Subcutaneous adipose tissue (tissue), 4 donors: ENCODE data around the gene CDK15. TPM values are rescaled to one million over a fixed set of nuclear protein-coding genes. Genes with fewer than 3 reads are reported as not detected.

Experiments
- total RNA-seq, 4 donors: library from RNA; depleted of rRNA; stranded (reverse); fragments of >200 nt; gene quantifications; one replicate each; pipeline ENCODE4 v1.1.0, GENCODE V29; 2016
- TF ChIP-seq, protein P1 (sequence below): fragments of 450-650 bp; IDR thresholded peaks from one replicate; pipeline ENCODE4 v1.5.1; 2016; ENCODE audit warnings: low read depth, mild to moderate bottlenecking, control low read depth, antibody characterized with exemption, moderate library complexity

Gene CDK15
- total RNA-seq, 4 donors from 2014 or later, result 0.57 to 6.5 (median 3.8) TPM

DNA sequence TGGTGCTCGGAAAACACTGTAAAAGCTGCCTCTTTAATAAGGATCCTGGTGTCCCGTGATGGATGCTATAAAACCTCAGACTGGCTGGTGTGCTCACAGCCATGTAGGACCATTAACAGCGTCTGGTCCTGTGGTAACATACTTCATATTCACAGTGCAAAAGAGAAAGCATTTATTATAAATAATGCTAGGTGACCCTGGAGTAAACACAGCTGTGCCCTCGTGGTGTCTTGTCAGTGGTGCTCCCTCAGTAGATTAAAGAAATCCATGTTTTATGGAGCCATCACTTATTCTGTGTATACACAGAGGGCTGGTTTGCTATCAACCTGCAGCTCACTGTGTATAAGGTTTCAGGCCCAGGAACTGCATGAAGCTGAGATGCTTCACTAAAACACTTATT, 106.9 kb downstream of the CDK15 start:
- TF ChIP-seq, protein P1, sequence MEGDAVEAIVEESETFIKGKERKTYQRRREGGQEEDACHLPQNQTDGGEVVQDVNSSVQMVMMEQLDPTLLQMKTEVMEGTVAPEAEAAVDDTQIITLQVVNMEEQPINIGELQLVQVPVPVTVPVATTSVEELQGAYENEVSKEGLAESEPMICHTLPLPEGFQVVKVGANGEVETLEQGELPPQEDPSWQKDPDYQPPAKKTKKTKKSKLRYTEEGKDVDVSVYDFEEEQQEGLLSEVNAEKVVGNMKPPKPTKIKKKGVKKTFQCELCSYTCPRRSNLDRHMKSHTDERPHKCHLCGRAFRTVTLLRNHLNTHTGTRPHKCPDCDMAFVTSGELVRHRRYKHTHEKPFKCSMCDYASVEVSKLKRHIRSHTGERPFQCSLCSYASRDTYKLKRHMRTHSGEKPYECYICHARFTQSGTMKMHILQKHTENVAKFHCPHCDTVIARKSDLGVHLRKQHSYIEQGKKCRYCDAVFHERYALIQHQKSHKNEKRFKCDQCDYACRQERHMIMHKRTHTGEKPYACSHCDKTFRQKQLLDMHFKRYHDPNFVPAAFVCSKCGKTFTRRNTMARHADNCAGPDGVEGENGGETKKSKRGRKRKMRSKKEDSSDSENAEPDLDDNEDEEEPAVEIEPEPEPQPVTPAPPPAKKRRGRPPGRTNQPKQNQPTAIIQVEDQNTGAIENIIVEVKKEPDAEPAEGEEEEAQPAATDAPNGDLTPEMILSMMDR, result no peak

DNA sequence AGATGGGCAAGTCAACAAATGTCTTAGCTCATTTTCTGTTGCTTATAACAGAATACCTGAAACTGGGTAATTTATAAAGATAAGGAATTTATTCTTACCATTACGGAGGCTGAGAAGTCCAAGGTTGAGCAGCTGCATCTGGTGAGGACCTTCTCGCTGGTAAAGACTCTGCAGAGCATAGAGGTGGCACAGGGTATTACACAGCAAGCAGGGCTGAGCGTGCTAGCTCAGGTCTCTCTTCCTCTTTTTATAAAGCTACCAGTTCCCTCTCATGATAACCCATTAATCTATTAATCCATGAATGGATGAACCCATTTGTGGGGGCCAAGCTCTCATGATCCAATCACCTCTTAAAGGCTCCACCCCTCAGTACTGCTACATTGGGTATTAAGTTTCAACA, 109.1 kb downstream of the CDK15 start:
- TF ChIP-seq, protein P1, result no peak

DNA sequence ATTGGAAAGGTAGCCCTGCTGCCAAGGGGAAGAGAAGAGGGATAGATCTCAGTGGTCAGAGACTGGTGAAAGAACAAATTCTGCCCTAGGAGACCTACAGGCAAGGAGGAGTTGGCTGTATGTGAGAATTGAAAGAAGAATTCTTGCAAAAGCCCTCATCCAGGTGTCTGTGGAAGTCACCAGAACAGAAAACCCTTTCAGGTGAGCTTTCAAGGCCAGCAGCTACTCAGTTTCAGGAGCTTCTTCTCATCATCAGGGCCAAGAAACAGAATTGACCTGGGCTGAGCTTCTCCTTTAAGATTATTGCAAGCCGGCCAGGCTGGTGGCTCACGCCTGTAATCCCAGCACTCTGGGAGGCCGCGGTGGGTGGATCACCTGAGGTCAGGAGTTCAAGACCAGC, 110.2 kb downstream of the CDK15 start:
- TF ChIP-seq, protein P1, result no peak

GRCh38 chr2:201918616-201919307, 112.4 kb downstream of the CDK15 start:
- TF ChIP-seq, protein P1, result no peak

GRCh38 chr2:201919308-201919634, 112.9 kb downstream of the CDK15 start:
- TF ChIP-seq, protein P1, result no peak

- TF ChIP-seq, protein P1, result no peak
Observed at GRCh38 chr2:201923436-201924328, 117.3 kb downstream of the CDK15 start.

DNA sequence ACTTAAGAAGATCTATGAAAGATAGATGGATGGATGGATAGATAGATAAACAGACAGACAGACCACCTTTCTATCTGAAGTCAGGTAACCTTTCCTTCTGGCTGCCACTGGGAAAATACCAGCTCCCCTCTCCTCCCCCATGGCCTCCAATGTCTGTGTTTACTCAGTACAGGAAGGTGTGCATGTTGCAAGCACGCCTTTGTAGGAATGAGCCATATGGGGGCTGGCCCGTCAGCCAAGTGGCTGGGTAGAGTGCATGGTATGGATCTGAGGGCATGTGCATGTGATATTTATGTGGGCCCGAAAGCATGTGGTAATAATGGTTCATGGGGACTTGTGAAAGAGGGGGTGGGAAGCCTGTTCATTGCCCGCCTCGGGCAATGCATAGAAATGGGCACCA, 118.1 kb downstream of the CDK15 start:
- TF ChIP-seq, protein P1, result no peak
